GM12864 (cell line): ENCODE results near the gene XNDC1N.

Experiments
- DNase-seq: peaks from one replicate; pipeline ENCODE4 v3.0.0-alpha.2; 2011; ENCODE audit warnings: low read depth
- H3K4me3 ChIP-seq: 2 replicates; pipeline ENCODE4 v1.5.1; 2011; ENCODE audit warnings: mild to moderate bottlenecking, low read depth, low read length, control low read depth
- TF ChIP-seq, protein P1 (sequence below): IDR thresholded peaks from 2 replicates; pipeline ENCODE4 v1.5.1; 2011; ENCODE audit warnings: low read depth, mild to moderate bottlenecking, moderate library complexity, low read length, control low read depth, inconsistent platforms; ENCODE audit errors: missing control alignments

The XNDC1N gene

DNA sequence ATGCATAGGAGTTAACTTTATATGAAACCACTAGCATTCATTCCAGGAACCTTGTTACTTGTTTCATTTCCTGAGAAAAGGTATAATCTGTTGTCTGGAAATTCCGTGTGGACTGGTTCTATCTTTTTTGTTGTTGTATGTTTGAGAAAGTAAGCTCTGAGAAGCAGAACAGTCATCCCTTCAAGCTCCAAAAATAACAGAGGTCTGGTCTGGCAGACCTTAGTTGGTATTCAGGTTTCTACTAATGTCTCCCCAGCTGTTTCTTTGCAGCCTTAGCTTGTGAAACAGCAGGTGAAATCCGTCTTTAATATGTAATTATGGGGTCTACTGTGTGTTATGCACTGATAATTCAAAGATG, 2.8 kb upstream of the XNDC1N start:
- peak overlapping the region; percentile 89 for H3K4me3 ChIP-seq
- DNase-seq, result no peak
- TF ChIP-seq, protein P1, sequence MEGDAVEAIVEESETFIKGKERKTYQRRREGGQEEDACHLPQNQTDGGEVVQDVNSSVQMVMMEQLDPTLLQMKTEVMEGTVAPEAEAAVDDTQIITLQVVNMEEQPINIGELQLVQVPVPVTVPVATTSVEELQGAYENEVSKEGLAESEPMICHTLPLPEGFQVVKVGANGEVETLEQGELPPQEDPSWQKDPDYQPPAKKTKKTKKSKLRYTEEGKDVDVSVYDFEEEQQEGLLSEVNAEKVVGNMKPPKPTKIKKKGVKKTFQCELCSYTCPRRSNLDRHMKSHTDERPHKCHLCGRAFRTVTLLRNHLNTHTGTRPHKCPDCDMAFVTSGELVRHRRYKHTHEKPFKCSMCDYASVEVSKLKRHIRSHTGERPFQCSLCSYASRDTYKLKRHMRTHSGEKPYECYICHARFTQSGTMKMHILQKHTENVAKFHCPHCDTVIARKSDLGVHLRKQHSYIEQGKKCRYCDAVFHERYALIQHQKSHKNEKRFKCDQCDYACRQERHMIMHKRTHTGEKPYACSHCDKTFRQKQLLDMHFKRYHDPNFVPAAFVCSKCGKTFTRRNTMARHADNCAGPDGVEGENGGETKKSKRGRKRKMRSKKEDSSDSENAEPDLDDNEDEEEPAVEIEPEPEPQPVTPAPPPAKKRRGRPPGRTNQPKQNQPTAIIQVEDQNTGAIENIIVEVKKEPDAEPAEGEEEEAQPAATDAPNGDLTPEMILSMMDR, result no peak

DNA sequence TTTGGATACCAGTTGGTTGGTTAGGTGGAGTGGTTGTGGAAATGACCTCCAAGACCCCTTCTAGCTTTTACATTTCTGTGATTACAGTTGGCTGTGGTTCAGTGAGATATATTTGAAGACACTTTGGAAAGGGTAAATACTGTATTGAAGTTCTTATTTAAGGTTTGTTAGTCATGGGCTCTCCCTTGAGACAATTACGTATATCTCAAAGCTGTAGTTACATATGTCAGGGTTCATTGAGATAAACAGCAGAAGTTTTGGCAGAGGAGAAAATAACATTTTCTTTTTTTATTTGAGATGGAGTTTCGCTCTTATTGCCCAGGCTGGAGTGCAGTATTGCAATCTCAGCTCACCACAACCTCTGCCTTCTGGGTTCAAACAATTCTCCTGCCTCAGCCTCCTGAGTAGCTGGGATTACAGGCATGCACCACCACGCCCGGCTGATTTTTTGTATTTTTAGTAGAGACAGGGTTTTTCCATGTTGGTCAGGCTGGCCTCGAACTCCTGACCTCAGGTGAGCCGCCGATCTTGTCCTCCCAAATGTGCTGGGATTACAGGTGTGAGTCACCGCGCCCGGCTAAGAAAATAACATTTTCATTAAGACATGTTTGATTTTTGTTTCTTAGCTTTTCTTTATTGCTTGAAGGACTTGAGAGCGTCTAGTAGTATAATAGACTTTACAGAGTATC, 2.3 kb upstream of the XNDC1N start:
- DNase-seq, result no peak
- TF ChIP-seq, protein P1, result no peak
- H3K4me3 ChIP-seq, result peak overlapping the region; percentile 89

DNA sequence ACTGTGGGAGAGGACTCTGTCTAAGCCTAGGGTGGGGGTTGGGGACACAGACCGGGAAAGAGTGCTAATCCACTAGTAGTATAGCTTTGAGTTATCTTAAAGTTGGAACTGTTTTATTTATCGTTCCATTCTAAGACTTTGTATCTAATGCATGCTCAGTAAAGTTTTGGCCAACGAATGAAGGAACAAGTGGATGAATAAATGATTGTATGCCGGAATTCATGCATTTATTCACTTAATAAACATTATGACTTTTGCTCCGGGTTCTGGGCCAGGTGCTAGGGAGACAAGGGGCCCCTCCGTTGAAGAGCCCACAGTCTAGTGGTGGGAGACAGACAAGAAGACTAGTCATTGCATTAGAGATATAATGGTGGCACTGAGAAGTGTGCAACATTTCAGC, 1.1 kb upstream of the XNDC1N start:
- TF ChIP-seq, protein P1, result no peak
- peak overlapping the region; percentile 89 for H3K4me3 ChIP-seq
- no peak for DNase-seq

DNA sequence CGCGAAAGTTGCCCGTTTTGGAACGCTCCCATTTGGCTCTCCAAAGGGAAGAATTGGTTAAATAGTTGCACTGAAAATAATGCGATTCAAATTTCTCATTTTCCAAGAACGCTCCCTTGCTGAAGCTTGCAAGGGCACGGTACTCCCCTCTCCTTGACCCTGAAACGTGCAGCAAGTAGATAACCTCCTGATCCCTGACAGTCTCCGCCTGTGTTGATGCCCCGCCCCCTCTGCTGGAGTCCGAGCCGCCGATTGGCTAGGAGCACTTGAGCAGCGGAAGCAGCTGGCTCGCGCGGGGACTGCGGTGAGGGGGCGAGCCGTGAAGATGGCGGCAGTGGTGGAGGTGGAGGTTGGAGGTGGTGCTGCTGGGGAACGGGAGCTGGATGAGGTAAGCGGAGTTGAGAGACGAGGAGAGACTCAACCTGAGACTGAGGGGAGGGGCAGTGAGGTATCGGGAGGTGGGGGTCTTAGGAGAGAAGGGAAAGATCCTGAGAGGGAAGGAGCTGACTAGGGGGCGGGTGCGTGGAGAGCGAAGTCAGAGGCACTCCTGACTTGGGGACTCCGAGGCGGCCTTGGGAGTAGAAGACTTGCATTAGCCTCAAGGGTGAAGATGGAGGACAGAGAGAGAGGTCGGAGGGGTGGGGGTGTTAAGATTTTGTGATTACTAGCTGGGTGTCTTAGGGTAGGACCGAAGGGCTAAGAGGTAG, 496 bp upstream of the XNDC1N start, which contains the start of gene RNF121:
Gene RNF121, plus strand, starts transcription at position 310 of the 707 bp plus-strand sequence. Its CDS starts 16 bp downstream, at position 326.
- H3K4me3 ChIP-seq, result peak within 1 kb of the TSS; percentile 89
- peak; percentile 89 for DNase-seq
- TF ChIP-seq, protein P1, result no peak

DNA sequence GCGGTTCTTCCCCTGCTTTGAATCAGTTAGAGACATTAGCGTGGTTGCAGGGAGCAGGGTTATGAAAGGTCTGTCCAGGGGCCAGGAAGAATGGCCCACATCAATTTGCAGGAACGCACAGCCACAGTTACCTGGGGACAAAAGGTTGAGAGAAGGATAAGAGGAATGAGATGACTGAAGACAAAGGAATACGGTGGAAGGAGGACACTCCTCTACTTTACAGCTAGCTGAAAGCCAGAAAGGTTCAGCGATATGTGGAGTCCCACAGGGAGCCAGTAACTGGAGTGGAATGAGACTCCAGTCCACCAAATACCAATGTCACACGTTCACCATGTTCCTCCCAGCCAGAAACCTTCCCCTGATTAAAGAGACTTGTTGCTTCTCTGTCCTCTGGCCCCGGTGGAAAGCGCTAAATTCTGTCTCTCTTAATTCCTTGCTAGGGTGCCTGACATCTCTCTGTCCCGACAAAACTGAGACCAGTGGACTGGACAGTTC, 10.7 kb downstream of the XNDC1N start:
- TF ChIP-seq, protein P1, result no peak
- no peak overlapping the region for H3K4me3 ChIP-seq
- no peak for DNase-seq

DNA sequence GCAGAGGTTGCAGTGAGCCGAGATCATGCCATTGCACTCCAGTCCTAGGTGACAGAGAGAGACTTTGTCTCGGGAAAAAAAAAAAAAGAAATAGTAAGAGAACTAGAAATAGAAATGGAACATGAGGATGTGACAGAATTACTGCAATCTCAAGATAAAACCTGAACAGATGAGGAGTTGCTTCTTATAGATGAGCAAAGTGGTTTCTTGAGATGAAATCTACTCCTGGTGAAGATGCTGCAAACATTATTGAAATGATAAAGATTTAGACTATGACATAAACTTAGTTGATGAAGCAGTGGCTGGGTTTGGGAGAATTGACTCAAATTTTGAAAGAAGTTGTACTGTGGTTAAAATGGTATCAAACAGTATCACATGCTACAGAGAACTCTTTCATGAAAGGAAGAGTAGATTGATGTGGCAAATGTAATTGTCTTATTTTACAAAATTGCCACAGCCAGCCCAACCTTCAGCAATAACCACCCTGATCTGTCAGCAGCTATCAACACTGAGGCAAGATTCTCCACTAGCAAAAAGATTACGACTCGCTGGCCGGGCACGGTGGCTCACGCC, 13.7 kb downstream of the XNDC1N start:
- no peak overlapping the region for H3K4me3 ChIP-seq
- DNase-seq, result no peak
- TF ChIP-seq, protein P1, result no peak
